Neural cell (in vitro differentiated cells): ENCODE data around the gene SCYL1. TPM values are rescaled to one million over a fixed set of nuclear protein-coding genes. Genes with fewer than 3 reads are reported as not detected.

Source experiments
- H2AFZ ChIP-seq: fragments of 200-600, 300-800 bp; sonication (generic), shearing (Covaris generic); 2 replicates; pipeline ENCODE4 v1.6.0; 2014; ENCODE audit warnings: low read depth, mild to moderate bottlenecking, antibody characterized with exemption, low read length, moderate library complexity
- H3F3A ChIP-seq: fragments of 200-600 bp; shearing (Covaris generic); 2 replicates; pipeline ENCODE4 v1.6.1; 2016; ENCODE audit warnings: mild to moderate bottlenecking, moderate library complexity, mixed read lengths, antibody characterized with exemption, low read length; ENCODE audit not compliant: insufficient read depth, poor library complexity, severe bottlenecking
- H3K27ac ChIP-seq: fragments of 200-600, 300-800 bp; sonication (generic), shearing (Covaris generic); 2 replicates; pipeline ENCODE4 v1.5.1; 2014; ENCODE audit warnings: mild to moderate bottlenecking, low read length, moderate library complexity
- H3K27me3 ChIP-seq: fragments of 300-800, 200-600 bp; sonication (generic), shearing (Covaris generic); 2 replicates; pipeline ENCODE4 v1.6.0; 2014; ENCODE audit warnings: mild to moderate bottlenecking, low read depth, low read length, moderate library complexity; ENCODE audit not compliant: insufficient read depth
- H3K36me3 ChIP-seq: fragments of 300-800, 200-600 bp; sonication (generic), shearing (Covaris generic); 2 replicates; pipeline ENCODE4 v1.5.1; 2014; ENCODE audit warnings: mild to moderate bottlenecking, antibody characterized with exemption, low read length, moderate library complexity; ENCODE audit not compliant: insufficient read depth
- H3K4me2 ChIP-seq: fragments of 300-800, 200-600 bp; sonication (generic), shearing (Covaris generic); 2 replicates; pipeline ENCODE4 v1.6.0; 2014; ENCODE audit warnings: mild to moderate bottlenecking, low read length
- H3K4me3 ChIP-seq: fragments of 300-800, 200-600 bp; sonication (generic), shearing (Covaris generic); 2 replicates; pipeline ENCODE4 v1.5.1; 2014; ENCODE audit warnings: mild to moderate bottlenecking, low read length, moderate library complexity
- H3K79me2 ChIP-seq: fragments of 200-600 bp; shearing (Covaris generic); replicated peaks from 2 replicates; pipeline ENCODE4 v1.6.0; 2014; ENCODE audit warnings: mild to moderate bottlenecking, low read length, moderate library complexity; ENCODE audit not compliant: insufficient read depth
- H3K9ac ChIP-seq: fragments of 300-800, 200-600 bp; sonication (generic), shearing (Covaris generic); 2 replicates; pipeline ENCODE4 v1.6.1; 2016; ENCODE audit warnings: mild to moderate bottlenecking, low read length, mixed read lengths
- H3K9me2 ChIP-seq: fragments of 200-600 bp; shearing (Covaris generic); 2 replicates; pipeline ENCODE4 v1.6.1; 2016; ENCODE audit warnings: mild to moderate bottlenecking, low read length, mixed read lengths; ENCODE audit not compliant: insufficient read depth
- H3K9me3 ChIP-seq: fragments of 200-600, 300-800 bp; sonication (generic), shearing (Covaris generic); 2 replicates; pipeline ENCODE4 v1.6.1; 2016; ENCODE audit warnings: mild to moderate bottlenecking, mixed run types, low read length, moderate library complexity, mixed read lengths
- H4K20me1 ChIP-seq: fragments of 200-600 bp; shearing (Covaris generic); 2 replicates; pipeline ENCODE4 v1.6.1; 2016; ENCODE audit warnings: mild to moderate bottlenecking, mixed run types; ENCODE audit not compliant: insufficient read depth
- MXI1 ChIP-seq: fragments of 450-650 bp; conservative IDR thresholded peaks from 2 replicates; pipeline ENCODE4 v1.6.1; 2014; ENCODE audit warnings: antibody characterized with exemption, mild to moderate bottlenecking; ENCODE audit not compliant: poor library complexity, severe bottlenecking
- TAF1 ChIP-seq: IDR thresholded peaks from 2 replicates; pipeline ENCODE4 v1.6.1; 2012; ENCODE audit warnings: low read depth
- polyA plus RNA-seq: library from polyadenylated mRNA; depleted of rRNA; stranded (reverse); fragments of >200 nt; gene quantifications from 2 replicates; pipeline ENCODE4 v1.2.3, GENCODE V29; 2014
- small RNA-seq, 3 experiments: library from RNA; depleted of rRNA; stranded (forward); fragments of <200 nt; gene quantifications; one replicate each; pipeline ENCODE3, GENCODE V24; 2012

SCYL1 gene
- polyA plus RNA-seq, 1 donor from 2014 or later, result 48.3 TPM

DNA sequence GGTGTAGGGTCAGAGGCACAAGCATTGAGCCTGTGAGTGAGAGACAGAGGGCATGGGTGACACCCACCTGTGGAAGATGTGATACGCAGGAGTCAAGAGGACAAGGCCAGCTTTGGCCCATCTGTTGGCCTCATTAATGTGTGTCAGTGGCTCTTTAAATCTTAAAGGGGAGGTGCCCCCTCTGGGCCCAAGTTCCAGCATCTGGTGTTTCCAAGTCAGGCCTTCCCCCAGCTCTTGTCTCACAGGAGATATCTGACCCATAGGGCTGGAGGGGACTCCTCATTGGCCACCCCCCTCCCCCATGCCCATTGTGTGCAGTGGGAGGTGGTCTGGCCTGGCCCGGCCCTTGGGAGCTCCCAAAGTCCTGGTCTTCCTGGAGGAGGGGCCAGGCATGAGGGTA is 61.8 kb downstream of the SCYL1 start:
- H3K9me2 ChIP-seq, result no peaks in the 10 kb centered on the region
- H3K27me3 ChIP-seq, result peaks cover 26% of the 10 kb centered on the region
- no peak overlapping the region for H3K4me3 ChIP-seq
- TF ChIP-seq MXI1 (no peak), TAF1 (no peak)
- H3K4me2 ChIP-seq, result no peak overlapping the region
- no peak overlapping the region for H2AFZ ChIP-seq
- no peak overlapping the region for H3K9ac ChIP-seq
- H3K36me3 ChIP-seq, result no peaks in the 10 kb centered on the region
- no peaks in the 10 kb centered on the region for H3F3A ChIP-seq
- no peaks in the 10 kb centered on the region for H3K79me2 ChIP-seq
- no peaks in the 10 kb centered on the region for H4K20me1 ChIP-seq
- no peak overlapping the region for H3K27ac ChIP-seq
- no peaks in the 10 kb centered on the region for H3K9me3 ChIP-seq

Small RNA genes within 50 kb of the gene (small RNA-seq; reads per million reads assigned to genes)
- 0 reads per million in 3 experiments for gene AP001362.1
- 0 reads per million in 3 experiments for gene RF01684

Other genes starting within 250 kb of the SCYL1 start
- 0.56 and 1.3 TPM in 2 replicates for gene CDC42EP2, start 210.2 kb upstream of the SCYL1 start, polyA plus RNA-seq
- gene DPF2, start 191.2 kb upstream of the SCYL1 start, polyA plus RNA-seq, result 57.8 and 60.9 TPM in 2 replicates
- 16.1 and 23.1 TPM in 2 replicates for gene TIGD3, start 170.3 kb upstream of the SCYL1 start, polyA plus RNA-seq
- gene SLC25A45, start 142.4 kb upstream of the SCYL1 start, polyA plus RNA-seq, result 0.66 TPM in 1 of 2 replicates, not detected in the other
- 17.2 and 22.2 TPM in 2 replicates for gene FRMD8, start 138.4 kb upstream of the SCYL1 start, polyA plus RNA-seq
- gene NEAT1, start 102.3 kb upstream of the SCYL1 start, polyA plus RNA-seq, result 2.6 and 4.2 TPM in 2 replicates
- 1,383 and 1,630 TPM in 2 replicates for gene MALAT1, start 26.0 kb upstream of the SCYL1 start, polyA plus RNA-seq
- gene LTBP3, start 33.3 kb downstream of the SCYL1 start, polyA plus RNA-seq, result 3.5 and 4.6 TPM in 2 replicates
- 35.4 and 36.2 TPM in 2 replicates for gene ZNRD2, start 45.4 kb downstream of the SCYL1 start, polyA plus RNA-seq
- gene FAM89B, start 47.5 kb downstream of the SCYL1 start, polyA plus RNA-seq, result 75.1 and 86.1 TPM in 2 replicates
- 18.3 and 19.8 TPM in 2 replicates for gene EHBP1L1, start 51.0 kb downstream of the SCYL1 start, polyA plus RNA-seq
- 1.1 TPM in 1 of 2 replicates, not detected in the other for gene KCNK7, start 70.7 kb downstream of the SCYL1 start, polyA plus RNA-seq
- gene MAP3K11, start 89.1 kb downstream of the SCYL1 start, polyA plus RNA-seq, result 3.9 and 6.6 TPM in 2 replicates
- gene PCNX3, start 90.7 kb downstream of the SCYL1 start, polyA plus RNA-seq, result 7.8 and 8.1 TPM in 2 replicates
- gene SIPA1, start 113.0 kb downstream of the SCYL1 start, polyA plus RNA-seq, result 0.16 and 6.5 TPM in 2 replicates
- 19.3 and 19.5 TPM in 2 replicates for gene RELA, start 137.8 kb downstream of the SCYL1 start, polyA plus RNA-seq
- 102 and 109 TPM in 2 replicates for gene KAT5, start 187.2 kb downstream of the SCYL1 start, polyA plus RNA-seq
- 38.4 and 43.8 TPM in 2 replicates for gene RNASEH2C, start 195.7 kb downstream of the SCYL1 start, polyA plus RNA-seq